Stimulated activated CD8-positive, alpha-beta memory T cell treated with anti-CD3 and anti-CD28 coated beads, Interleukin-7, amount 100 ng/mL, for 48 hours (primary cell): ENCODE results near the gene SH2D4B.

Experiments used
- DNase-seq, 2 donors: peaks; one replicate each; pipeline ENCODE4 v3.0.0-alpha.2; 2020; ENCODE audit warnings: low read depth in 1 of 2; ENCODE audit errors: extremely low read depth in 1 of 2

SH2D4B gene

GRCh38 chr10:80622153-80622552, 84.5 kb downstream of the SH2D4B start:
- DNase-seq, result no peak

- DNase-seq, result no peak
Measured at GRCh38 chr10:80630324-80630723, 92.6 kb downstream of the SH2D4B start.

DNA sequence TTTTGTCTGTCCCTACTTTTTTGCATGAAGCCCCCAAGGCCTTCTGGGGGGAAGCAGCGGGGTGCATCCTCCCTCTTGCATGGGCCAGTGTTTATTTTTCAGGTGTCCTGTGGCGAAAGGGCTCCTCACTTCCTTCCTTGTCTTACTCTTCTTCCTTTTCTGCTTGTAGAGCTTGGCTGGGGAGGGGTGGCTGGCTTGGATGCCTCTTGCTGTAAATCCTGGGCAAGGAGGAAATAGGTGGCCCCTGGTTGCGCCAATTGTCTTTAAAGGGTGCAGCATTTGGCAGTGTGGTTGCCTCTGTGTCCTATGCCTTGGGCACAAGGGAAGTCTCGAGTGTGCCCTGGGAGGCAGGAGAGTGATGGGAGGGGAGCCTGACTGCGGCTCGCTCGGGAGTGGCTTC, 95.0 kb downstream of the SH2D4B start:
- no peak for DNase-seq

DNA sequence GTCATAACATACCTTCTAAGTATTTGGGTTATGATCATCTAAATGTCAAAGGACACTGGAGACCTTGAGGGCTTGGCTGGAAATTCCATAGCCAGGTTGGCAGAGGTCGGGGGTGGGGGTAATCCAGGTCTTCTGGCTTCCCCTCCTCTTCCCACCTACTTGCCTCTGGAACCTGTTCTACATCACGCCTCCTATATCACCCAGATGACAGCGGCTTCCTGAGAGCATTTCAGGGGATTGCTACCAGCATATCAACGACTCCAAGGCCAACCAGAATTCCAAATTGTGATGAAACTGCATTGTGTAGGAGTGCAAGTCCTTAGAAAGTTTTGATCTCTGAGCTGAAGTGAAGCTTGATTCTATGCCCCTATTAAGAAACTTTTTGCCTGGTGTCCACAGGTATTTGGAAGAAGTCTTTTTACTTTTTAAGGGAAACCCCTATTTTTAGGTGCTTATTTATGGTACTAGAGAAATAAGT, 95.7 kb downstream of the SH2D4B start:
- no peak for DNase-seq

DNA sequence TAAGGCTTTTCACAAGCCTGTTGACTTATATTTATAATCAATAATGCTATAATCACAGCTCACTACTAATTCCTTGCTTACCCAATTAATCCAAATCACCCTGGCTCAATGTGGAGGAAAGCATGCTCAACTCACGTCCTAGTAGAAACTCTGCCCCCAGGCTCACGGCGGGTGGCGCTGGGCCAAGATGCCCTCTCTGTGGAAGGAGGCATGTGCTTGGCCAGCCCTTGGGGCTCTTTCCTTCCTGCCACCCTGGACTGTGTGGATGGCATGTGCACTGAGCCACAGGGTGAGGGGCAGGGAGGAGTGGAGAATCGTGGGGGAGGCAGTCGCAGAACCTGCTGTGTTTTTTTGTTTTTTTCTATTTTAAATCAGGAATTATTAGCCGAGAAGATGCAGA, 96.2 kb downstream of the SH2D4B start:
- DNase-seq, result no peak

- no peak for DNase-seq
Measured at GRCh38 chr10:80642661-80643060, 105.0 kb downstream of the SH2D4B start.

DNA sequence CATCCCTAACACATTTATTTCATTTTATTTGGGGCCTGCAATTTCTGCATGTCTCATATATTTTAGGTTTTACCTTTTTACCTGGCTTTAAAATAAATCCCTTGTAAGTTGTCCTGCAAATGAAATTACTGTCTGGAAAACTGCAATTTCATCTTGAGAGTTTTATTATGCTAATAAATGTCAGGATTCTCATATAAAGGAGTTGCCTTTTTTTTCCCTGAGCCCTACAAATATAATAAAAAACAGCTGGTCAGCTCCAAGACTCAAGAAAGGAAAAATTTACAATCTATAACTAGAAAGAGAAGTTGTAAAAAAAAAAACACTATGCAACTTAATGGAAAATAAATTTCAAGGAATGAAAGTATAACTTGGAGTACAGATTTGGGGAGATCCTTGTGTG, 108.7 kb downstream of the SH2D4B start:
- no peak for DNase-seq

GRCh38 chr10:80647173-80647833, 109.6 kb downstream of the SH2D4B start:
- no peak for DNase-seq

DNA sequence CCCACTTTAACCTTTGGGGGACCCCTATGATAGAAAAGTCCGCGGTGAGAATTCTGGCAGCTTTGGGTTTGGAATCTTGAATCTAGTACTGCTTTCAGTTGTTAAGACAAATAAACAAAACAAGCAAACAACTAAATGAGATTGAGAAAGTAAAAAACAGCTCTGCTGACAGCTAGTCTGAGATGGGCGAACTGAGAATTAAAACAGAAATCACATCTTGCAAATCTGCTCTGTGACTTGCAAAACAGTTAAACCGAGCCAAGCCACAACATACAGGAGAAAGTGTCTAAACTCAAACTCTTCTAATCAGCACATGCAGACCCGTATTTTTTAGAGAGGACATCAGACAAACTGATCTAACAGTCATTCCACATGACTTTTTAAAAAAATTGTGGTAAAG, 110.4 kb downstream of the SH2D4B start:
- no peak for DNase-seq

DNA sequence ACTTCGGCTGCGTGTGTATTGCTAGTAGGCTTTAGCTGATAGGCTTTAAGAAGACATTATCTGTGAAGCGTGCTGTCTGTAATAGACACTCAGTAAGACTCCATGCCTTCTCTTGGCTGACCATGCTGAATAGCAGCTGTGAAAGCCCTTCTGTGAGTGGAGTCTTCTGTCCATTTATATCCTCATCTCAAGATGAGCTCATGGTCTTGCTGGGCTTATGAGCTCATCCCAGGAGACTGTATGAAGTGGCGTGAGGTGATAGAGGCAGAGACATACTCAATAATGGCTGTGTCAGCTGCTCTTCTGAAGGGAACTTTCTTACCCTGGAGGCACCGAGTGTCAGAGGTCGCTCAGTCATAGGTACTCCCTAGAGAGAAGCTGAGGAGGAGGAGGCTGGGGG, 111.5 kb downstream of the SH2D4B start:
- DNase-seq, result no peak

DNA sequence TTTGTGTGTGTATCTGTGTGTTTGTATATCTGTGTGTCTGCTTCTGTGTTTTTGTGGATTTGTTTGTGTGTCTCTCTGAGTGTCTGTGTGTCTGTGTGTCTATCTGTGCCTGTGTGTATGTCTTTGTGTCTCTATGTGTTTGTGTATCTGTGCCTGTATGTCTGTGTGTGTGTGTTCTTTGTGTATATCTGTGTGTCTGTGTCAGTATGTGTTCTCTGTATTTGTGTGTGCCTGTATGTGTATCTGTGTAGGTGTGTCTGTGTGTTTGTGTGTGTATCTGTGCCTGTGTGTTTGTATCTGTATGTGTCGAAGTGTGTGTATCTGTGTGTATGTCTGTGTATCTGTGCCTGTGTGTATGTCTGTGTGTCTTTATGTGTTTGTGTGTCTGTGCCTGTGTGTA, 118.2 kb downstream of the SH2D4B start:
- DNase-seq, result no peak

DNA sequence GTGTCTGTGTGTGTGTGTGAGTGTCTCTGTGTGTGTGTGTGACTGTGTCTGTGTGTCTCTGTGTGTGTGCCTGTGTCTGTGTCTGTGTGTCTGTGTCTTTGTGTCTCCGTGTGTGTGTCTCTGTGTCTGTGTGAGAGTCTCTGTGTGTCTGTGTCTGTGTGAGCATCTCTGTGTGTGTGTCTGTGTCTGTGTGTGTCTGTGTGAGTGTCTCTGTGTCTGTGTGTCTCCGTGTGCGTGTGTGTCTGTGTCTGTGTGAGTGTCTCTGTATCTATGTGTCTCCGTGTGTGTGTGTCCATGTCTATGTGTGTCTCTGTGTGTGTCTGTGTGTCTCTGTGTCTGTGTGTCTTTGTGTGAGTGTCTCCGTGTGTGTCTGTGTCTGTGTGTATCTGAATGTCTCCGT, 120.4 kb downstream of the SH2D4B start:
- no peak for DNase-seq

- DNase-seq, result no peak
Measured at GRCh38 chr10:80659289-80659688, 121.6 kb downstream of the SH2D4B start.

DNA sequence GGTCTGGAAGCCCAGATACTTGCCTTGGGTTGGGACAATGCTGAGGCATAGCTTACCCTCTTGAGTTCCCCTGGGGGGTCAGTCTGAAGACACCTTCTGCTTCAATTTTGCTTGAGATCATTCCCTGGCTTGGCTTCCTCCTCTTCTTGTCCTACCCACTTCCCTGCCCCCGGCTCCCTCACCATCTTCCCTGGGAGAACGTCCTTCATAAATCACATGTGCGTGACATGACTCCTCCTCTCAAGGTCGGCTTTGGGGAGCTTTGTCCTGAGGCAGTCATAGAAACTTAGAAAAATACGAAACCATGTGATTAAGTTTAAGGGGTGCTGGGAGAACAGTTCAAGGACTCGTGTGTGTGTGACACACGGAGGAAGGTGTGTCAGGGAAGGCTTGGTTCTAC, 122.6 kb downstream of the SH2D4B start:
- no peak for DNase-seq

- no peak for DNase-seq
Measured at GRCh38 chr10:80660736-80661135, 123.0 kb downstream of the SH2D4B start.

- DNase-seq, result no peak
Measured at GRCh38 chr10:80661526-80661925, 123.8 kb downstream of the SH2D4B start.

DNA sequence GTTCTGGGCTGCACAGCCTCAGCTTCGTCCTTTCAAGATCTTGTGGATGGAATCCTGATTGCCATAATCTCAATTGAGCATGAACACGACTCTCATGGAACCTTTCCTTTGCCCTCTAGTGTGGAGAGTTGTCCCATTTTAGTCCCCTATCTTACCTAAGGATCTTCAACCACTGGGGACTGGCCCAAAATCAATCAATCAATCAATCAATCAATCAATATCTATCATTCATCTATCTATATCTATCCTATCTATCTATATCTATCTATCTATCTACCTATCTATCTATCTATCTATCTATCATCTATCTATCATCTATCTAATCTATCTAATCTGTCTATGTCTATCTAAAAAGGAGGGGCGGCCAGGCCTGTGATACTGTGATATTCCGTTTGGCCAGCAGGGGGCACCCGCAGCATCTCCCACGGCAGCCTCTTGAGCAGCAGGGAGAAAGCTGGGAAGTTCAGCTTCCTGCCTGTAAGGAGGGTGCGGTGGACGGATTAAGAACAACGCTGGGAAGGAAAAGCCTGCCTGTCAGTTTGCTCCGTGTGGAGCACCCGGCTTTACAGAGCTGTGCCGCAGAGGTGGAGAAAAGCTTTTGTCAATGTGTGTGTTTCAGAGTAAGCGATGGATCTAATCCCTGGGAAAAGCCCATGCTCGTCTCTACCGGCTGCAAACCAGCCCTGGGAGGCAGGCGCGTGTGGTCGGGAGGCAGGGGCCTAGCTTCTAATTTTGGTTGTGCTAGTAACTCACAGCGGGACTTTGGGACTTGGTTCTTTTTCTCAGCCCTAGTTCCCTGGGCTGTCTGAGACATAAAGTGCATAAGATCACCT, 124.9 kb downstream of the SH2D4B start:
- DNase-seq, result peak; percentile 37 to 38

GRCh38 chr10:80664071-80664680, 126.5 kb downstream of the SH2D4B start:
- peak; percentile 3 to 13 for DNase-seq

DNA sequence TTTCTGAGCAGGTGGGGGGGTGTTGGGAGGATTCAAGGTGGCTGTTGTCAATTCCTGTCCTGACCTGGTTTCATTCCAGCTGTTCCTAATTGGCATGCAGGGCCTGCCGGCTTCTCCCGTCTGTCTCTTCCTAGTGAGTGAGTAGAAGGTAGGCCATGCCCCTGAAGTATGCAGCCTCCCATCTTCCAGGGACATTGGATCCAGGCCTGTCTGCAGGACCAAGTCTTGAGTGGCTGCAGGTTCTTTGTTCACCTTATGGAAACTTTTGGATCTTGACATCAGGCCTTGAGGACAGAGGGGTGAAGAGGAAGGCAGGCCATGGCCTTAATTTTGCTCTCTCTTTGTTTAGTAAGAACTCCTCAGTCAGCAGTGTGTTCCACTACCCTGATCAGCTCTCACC, 131.8 kb downstream of the SH2D4B start:
- no peak for DNase-seq

- DNase-seq, result no peak
Measured at GRCh38 chr10:80670774-80671173, 133.1 kb downstream of the SH2D4B start.

DNA sequence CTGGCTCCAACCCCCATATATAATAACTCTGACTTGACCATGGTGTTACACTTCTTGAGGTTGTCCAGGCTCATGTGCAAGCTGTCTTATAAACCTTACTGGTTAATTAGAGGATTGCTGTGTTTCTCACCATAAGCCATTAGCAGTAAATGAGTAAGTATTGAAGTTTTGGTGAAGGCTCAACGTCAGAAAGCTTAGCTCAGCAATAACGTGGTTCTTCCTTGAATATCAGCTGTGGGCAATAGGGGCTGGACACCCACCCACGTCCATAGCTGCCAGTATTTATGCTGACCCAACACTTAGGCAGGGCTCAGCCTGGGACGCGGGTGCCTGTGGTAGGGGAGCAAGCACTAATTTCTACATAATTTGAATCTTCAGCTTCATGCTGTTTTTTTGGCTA, 134.1 kb downstream of the SH2D4B start:
- DNase-seq, result no peak

- no peak for DNase-seq
Measured at GRCh38 chr10:80672613-80673012, 134.9 kb downstream of the SH2D4B start.
